Activated CD8-positive, alpha-beta T cell treated with anti-CD3 and anti-CD28 coated beads for 36 hours (primary cell): ENCODE results near the gene PMEPA1. TPM values are rescaled to one million over a fixed set of nuclear protein-coding genes. Genes with fewer than 3 reads are reported as not detected.
"Not testable (repeated sequence)": the region's sequence is repeated elsewhere in the genome, so short reads cannot be mapped to it uniquely, and the experiment has no call there.

Experiments
- ATAC-seq: fragments of 200-7000 bp; cut with Tn5 transposase; one replicate; pipeline ENCODE4 v1.10.0; 2021; ENCODE audit warnings: mild to moderate bottlenecking, moderate library complexity
- CTCF ChIA-PET: fragments of 350-600 bp; sonication (Branson Sonifier 250); formaldehyde crosslinking; loops from one replicate; lab custom pipeline; 2021; ENCODE audit warnings: antibody characterized with exemption; lab: Charles Lee
- POLR2A ChIA-PET: fragments of 350-600 bp; sonication (Branson Sonifier 250); formaldehyde crosslinking; loops from one replicate; lab custom pipeline; 2021; ENCODE audit warnings: antibody characterized with exemption; lab: Charles Lee
- DNase-seq: peaks from one replicate; pipeline ENCODE4 v3.0.0-alpha.2; 2020
- H3K27ac Mint-ChIP-seq: one replicate; pipeline ENCODE4 v1.8.0; 2021; ENCODE audit warnings: mild to moderate bottlenecking, mixed read lengths
- H3K27me3 Mint-ChIP-seq: one replicate; pipeline ENCODE4 v1.8.0; 2021; ENCODE audit warnings: mixed read lengths
- H3K36me3 Mint-ChIP-seq: one replicate; pipeline ENCODE4 v1.8.0; 2021; ENCODE audit warnings: low read depth, mixed read lengths
- H3K4me1 Mint-ChIP-seq: one replicate; pipeline ENCODE4 v1.8.0; 2021; ENCODE audit warnings: low read depth, mixed read lengths
- H3K4me3 Mint-ChIP-seq: one replicate; pipeline ENCODE4 v1.8.0; 2021; ENCODE audit warnings: mild to moderate bottlenecking, moderate library complexity, mixed read lengths
- H3K9me3 Mint-ChIP-seq: one replicate; pipeline ENCODE4 v1.8.0; 2021; ENCODE audit warnings: mixed read lengths
- intact Hi-C: fragments of 100-400 bp; cut with micrococcal nuclease; formaldehyde crosslinking; loops from one replicate; pipeline ENCODE4 v1.10.0; 2022
- total RNA-seq, 2 experiments: library from RNA; stranded (reverse); gene quantifications; one replicate each; pipeline ENCODE4 v1.2.3, GENCODE V29; 2021
- TF ChIP-seq, protein P1 (sequence below): fragments of 200-600 bp; IDR thresholded peaks from one replicate; pipeline ENCODE4 v1.8.0; 2022; ENCODE audit warnings: antibody characterized with exemption, mild to moderate bottlenecking

PMEPA1 gene
- total RNA-seq, 2 experiments from 2014 or later = 1.7 to 2.0 TPM

DNA sequence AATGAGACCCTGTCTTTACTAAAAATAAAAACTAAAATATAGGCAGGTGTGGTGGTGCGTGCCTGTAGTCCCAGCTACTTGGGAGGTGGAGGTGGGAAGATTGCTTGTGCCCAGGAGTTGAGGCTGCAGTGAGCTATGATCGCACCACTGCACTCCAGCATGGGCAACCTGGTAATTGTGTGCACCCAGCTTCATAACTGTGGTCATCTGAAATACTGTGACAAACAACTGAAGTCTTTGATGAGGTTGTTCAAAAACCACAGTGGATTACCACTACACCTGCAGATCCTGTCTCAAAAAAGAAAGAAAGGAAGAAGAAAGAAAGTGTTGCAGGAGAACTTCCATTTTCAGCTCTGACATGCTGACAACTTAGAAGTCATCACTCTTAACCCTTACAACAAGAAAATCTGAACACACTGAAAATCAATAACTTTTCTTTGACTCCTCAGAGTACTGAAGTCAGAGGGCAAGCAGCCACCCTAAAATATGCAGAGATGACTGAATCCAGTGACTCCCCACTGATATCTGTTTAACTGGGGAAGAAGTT lies 75.8 kb downstream of the PMEPA1 start:
- H3K27me3 Mint-ChIP-seq = peaks cover 3% of the 10 kb centered on the region
- no peak for DNase-seq
- intact Hi-C loops = no loop called here
- peaks cover 16% of the 10 kb centered on the region for H3K36me3 Mint-ChIP-seq
- H3K4me1 Mint-ChIP-seq = peaks cover 25% of the 10 kb centered on the region
- peaks cover 32% of the 10 kb centered on the region for H3K9me3 Mint-ChIP-seq
- ChIA-PET CTCF (interaction anchor here (1.2 to 2.6 kb wide), 2 partner anchors 11 to 14 kb away, joined by 4 to 8 read pairs; partner anchors contain the start of gene ZBP1), POLR2A (no interaction called here)
- H3K4me3 Mint-ChIP-seq = no peak overlapping the region
- H3K27ac Mint-ChIP-seq = no peak overlapping the region
- TF ChIP-seq, protein P1, sequence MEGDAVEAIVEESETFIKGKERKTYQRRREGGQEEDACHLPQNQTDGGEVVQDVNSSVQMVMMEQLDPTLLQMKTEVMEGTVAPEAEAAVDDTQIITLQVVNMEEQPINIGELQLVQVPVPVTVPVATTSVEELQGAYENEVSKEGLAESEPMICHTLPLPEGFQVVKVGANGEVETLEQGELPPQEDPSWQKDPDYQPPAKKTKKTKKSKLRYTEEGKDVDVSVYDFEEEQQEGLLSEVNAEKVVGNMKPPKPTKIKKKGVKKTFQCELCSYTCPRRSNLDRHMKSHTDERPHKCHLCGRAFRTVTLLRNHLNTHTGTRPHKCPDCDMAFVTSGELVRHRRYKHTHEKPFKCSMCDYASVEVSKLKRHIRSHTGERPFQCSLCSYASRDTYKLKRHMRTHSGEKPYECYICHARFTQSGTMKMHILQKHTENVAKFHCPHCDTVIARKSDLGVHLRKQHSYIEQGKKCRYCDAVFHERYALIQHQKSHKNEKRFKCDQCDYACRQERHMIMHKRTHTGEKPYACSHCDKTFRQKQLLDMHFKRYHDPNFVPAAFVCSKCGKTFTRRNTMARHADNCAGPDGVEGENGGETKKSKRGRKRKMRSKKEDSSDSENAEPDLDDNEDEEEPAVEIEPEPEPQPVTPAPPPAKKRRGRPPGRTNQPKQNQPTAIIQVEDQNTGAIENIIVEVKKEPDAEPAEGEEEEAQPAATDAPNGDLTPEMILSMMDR = no peak
- ATAC-seq = no peak

DNA sequence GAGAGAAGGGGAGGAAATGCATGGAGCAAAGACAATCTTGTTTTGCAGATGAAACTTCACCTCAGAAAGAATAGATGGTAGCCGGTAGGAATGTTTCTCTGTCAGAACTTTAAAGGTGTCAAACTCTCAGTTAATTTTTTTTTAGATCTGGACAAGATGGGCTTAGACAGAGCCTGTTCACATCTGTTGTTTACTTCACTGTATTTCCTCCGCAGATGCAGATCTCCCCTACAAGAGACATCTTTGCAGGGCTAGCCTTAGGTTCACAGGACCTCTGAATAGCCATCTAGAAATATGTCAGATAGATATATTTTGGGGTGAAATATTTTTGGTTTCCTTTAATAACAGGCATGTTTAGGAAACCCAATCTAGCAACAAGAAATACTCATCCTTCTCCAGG lies 77.5 kb downstream of the PMEPA1 start:
- Mint-ChIP-seq H3K27ac (no peak overlapping the region), H3K4me1 (peaks cover 33% of the 10 kb centered on the region), H3K27me3 (no peaks in the 10 kb centered on the region), H3K4me3 (no peak overlapping the region), H3K36me3 (peaks cover 16% of the 10 kb centered on the region), H3K9me3 (peaks cover 32% of the 10 kb centered on the region)
- DNase-seq (no peak), ATAC-seq (no peak)
- intact Hi-C loops = no loop called here
- POLR2A ChIA-PET = no interaction called here
- CTCF ChIA-PET = interaction anchor here (2.6 kb wide), 1 partner anchor 13 kb away, joined by 8 read pairs; the partner anchor contains the start of gene ZBP1
- TF ChIP-seq, protein P1 = no peak

DNA sequence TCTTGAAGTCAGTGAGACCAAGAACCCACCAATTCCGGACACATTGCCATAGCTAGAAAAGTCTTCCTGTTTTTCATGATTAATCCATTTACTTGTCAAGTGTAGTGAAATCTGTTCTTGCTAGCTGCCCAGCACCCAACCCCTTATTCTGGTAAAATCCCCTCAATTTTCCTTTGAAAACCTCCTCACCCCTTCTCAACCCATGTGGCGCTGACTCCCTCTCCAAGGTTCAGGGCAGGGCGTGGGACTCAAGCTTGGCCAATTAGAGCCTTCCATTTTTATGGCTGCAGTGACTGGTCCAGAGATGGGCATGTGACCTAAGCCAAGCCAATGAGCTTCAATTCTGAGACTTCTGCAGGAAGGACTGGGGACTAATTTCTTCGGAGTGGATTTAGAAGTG lies 79.8 kb downstream of the PMEPA1 start:
- Mint-ChIP-seq H3K36me3 (peaks cover 20% of the 10 kb centered on the region), H3K27me3 (no peaks in the 10 kb centered on the region), H3K4me1 (peaks cover 45% of the 10 kb centered on the region), H3K9me3 (peaks cover 16% of the 10 kb centered on the region), H3K4me3 (peak overlapping the region; percentile 82), H3K27ac (peak overlapping the region; percentile 92)
- DNase-seq = peak; percentile 74
- TF ChIP-seq, protein P1 = no peak
- intact Hi-C loops = no loop called here
- ChIA-PET POLR2A (interaction anchor here (1.1 to 5.0 kb wide), 9 partner anchors 11 to 1022 kb away, joined by 3 to 57 read pairs (median 4); partner anchors contain the start of genes PMEPA1, RBM38, VAPB and ZBP1), CTCF (interaction anchor here (0.8 to 3.2 kb wide), 7 partner anchors 10 to 605 kb away, joined by 3 to 23 read pairs (median 4); partner anchors contain the start of gene ZBP1)
- ATAC-seq = peak; percentile 83

DNA sequence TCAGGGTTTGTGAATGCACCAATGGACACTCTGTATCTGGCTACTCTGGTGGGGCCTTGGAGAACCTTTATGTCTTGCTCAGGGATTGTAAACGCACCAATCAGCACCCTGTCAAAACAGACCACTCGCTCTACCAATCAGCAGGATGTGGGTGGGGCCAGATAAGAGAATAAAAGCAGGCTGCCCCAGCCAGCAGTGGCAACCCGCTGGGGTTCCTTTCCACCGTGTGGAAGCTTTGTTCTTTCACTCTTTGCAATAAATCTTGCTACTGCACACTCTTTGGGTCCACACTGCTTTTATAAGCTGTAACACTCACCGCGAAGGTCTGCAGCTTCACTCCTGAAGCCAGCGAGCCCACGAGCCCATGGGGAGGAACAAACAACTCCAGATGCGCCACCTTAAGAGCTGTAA lies 80.3 kb downstream of the PMEPA1 start:
- DNase-seq = peak; percentile 70
- Mint-ChIP-seq H3K4me3 (peak overlapping the region; percentile 82), H3K36me3 (peaks cover 24% of the 10 kb centered on the region), H3K4me1 (peaks cover 45% of the 10 kb centered on the region), H3K27ac (peak overlapping the region; percentile 92), H3K9me3 (peaks cover 15% of the 10 kb centered on the region)
- ATAC-seq, intact Hi-C loops, H3K27me3 Mint-ChIP-seq: not testable (repeated sequence)
- ChIA-PET POLR2A (interaction anchor here (0.6 to 5.0 kb wide), 10 partner anchors 10 to 1022 kb away, joined by 3 to 57 read pairs (median 3); partner anchors contain the start of genes PMEPA1, RBM38, VAPB and ZBP1), CTCF (interaction anchor here (0.8 to 3.2 kb wide), 7 partner anchors 10 to 605 kb away, joined by 3 to 23 read pairs (median 3); partner anchors contain the start of gene ZBP1)

DNA sequence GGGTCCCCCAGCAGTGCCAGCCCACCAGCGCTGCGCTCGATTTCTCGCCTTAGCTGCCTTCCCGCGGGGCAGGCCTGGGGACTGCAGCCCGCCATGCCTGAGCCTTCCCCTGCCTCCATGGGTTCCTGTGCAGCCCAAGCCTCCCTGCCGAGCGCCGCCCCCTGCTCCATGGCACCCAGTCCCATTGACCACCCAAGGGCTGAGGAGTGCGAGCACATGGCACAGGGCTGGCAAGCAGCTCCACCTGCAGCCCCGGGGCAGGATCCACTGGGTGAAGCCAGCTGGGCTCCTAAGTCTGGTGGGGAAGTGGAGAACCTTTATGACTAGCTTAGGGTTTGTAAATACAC lies 80.9 kb downstream of the PMEPA1 start:
- DNase-seq = peak; percentile 34
- H3K27me3 Mint-ChIP-seq, ATAC-seq, intact Hi-C loops: not testable (repeated sequence)
- Mint-ChIP-seq H3K4me3 (peak overlapping the region; percentile 82), H3K9me3 (peaks cover 15% of the 10 kb centered on the region), H3K36me3 (peaks cover 27% of the 10 kb centered on the region), H3K27ac (peak overlapping the region; percentile 92), H3K4me1 (peaks cover 40% of the 10 kb centered on the region)
- CTCF ChIA-PET = interaction anchor here (0.8 to 3.2 kb wide), 8 partner anchors 9 to 231 kb away, joined by 3 to 23 read pairs (median 4); partner anchors contain the start of gene ZBP1
- POLR2A ChIA-PET = interaction anchor here (0.6 to 5.0 kb wide), 10 partner anchors 10 to 1023 kb away, joined by 3 to 57 read pairs (median 3); partner anchors contain the start of genes PMEPA1 and ZBP1
